HG02763 (cell line): ENCODE results near the gene PRKD1.

Experiments used
- ATAC-seq: cut with Tn5 transposase; IDR thresholded peaks from one replicate; pipeline ENCODE4 v1.9.1; 2021; ENCODE audit warnings: mild to moderate bottlenecking, moderate library complexity; ENCODE audit not compliant: unreplicated experiment

PRKD1 gene

DNA sequence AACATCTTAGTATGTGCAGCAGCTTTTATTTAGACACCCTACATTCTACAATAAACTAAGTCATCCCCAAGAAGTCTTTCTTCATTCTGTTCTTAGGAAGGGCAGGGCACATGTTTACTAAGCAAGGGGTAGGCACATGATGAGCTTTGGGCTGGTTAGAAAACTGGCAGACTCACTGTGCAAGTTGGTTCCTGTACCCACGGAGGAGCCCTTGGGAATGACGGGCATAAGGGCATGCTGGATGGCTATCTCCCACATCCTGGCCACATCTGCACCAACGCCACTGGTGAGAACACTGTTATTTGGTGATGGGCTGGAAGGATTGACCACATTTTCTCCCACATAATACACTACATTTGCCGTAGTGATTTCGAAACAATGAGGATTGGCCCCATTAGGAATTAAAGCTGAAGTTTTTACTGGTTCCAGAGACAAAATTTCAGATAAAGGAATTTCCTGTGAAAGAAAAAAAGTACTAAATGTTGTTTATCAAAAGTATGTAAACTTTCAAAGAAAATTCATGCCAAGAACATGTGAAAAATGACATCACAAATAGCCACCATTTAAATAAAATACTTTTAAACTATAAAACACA is 297.0 kb downstream of the PRKD1 start:
- no peak for ATAC-seq

DNA sequence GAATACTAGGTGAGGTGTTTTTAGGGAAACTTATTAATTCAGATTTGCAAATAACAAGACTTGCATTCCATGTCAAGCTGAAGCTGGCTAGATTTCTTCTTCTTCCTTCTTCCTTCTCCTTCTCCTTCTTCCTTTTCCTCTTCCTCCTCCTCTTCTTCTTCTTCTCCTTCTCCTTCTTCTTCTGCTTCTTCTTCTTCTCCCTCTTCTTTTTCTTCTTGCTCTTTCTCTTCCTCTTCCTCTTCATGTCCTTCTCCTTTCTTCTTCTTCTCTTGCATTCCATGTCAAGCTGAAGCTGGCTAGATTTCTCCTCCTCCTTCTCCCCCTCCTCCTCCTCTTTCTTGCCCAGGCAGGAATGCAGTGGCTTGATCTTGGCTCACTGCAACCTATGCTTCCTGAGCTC is 297.8 kb downstream of the PRKD1 start:
- no peak for ATAC-seq

DNA sequence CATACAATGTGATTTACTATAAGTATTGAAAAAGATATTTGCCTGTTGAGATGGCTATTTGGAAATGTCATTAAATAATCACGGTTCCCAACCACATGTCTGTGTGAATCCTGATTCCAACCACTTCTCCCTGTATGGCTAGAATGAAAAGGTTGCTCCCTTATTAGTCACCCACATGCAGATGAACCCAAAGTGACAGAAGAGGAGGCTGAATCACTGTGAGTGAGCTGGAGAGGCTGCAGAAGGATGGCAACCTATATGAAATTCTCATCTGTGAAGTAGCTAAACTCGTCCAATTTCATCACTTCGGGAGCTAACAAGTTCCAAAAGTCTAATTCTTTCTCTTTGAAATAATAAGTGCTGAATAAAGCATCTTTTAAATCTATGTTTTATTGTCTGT is 300.5 kb downstream of the PRKD1 start:
- no peak for ATAC-seq

DNA sequence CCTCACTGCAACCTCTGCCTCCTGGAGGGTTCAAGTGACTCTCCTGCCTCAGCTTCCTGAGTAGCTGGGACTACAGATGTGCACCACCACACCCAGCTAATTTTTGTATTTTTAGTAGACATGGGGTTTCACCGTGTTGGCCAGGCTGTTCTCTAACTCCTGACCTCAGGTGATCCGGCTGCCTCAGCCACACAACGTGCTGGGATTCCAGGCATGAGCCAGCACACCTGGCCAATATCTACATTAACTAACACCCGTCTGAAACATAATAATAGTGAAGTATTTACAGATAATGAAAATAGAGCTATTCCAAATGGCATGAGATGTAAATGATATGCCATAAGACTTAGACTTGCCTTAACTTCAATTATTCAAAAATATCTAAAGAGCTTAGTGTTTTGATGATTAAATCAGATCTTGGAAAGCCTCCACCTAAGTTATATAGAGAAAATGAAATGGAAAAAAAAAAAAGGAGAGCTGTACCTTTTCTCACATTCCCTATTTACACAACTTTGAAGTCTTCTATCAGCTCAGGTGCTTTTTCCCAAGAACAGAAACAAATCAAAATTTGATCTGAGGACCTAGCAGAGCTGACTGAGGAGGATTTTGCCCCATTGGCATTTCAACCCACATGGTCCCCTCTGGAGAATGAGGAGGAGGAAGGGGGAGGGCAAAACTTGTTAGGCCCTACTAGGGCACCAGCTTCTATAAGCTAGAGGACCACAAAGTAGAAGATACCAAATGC is 309.2 kb downstream of the PRKD1 start:
- ATAC-seq: no peak

DNA sequence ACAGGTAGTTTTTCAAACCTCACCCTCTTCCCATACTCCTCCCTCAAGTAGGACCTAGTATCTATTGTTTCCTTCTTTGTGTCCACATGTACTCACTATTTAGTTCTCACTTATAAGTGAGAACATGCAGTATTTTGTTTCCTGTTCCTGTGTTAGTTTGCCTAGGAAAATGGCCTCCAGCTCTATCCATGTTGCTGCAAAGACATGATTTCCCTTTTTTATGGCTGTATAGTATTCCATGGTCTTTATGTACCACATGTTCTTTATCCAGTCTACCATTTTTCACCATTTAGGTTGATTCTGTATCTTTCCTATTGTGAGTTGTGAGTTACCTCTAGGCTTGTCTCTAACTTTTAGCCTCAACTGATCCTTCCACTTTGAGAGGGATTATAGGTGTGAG is 310.7 kb downstream of the PRKD1 start:
- ATAC-seq: no peak

DNA sequence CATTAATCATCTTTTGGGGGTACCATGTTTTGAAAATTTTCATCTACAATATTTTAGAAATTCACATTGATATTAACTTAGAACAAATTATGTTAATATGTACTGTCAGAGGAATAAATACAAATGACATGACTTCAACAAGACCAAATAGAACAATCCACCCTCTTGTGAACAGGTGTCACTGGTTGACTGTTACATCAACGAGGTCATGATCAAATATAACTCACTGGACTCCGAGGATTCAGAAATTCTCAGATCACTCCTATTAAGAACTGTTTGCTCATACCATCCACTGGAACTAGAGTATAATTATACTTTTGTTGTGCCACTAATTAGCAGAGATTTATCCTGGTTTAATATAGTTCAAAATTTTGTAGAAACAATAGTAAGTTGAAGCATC is 318.8 kb downstream of the PRKD1 start:
- no peak for ATAC-seq

DNA sequence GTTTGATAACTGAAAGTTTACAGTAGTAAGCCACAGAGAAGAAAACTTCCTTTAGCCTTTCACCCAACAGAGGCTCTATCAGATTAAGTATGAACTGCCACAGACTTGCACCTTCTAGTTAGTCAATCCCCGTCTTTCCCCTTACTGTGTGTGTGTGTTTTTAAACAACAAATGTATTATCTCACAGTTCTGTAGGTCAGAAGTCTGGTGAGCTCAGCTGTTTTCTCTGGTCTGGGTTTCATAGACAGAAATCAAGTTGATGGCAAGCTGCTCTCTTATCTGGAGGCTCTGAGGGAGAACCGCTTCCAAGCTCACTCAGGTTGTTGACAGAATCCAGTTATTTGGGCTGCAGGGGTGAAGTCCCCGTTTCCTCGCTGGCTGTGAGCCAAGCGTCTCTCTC is 320.5 kb downstream of the PRKD1 start:
- no peak for ATAC-seq

DNA sequence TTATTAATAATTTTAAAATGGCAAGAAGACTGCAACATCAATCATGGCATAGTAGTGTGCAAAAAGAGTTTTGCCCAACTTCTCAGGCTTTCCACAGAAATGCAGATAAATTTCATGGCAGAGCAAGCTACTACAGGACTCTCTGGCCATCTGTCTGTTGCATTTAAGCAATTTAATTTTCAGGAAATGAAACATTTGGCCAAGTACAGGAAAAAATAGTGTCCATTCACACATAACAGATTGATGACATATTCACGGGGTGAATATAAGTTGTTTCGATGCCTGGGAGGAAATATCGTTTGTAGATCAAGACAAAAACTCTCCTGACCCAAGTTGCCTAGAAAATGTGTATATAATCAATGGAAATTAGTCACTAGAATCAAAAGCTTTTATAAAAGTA is 324.0 kb downstream of the PRKD1 start:
- ATAC-seq: no peak

DNA sequence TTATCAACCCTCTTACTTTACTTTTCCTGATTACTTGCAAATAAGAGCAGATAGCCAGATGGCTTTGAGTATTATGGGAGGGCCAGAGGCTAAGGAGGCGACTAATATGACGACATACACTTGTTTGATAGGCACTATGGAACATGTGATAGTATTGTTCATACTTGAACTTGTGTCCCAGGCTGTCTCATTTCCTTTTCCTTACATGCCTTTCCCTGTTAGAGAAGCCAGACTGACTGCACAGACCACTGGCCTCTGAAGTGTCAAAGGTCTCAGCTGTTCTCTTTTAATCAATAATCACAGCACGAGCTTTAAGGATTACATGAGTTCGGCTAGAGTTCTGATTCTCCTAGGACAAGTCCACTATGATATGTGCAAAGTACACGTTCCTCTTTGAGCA is 326.0 kb downstream of the PRKD1 start:
- ATAC-seq: no peak

DNA sequence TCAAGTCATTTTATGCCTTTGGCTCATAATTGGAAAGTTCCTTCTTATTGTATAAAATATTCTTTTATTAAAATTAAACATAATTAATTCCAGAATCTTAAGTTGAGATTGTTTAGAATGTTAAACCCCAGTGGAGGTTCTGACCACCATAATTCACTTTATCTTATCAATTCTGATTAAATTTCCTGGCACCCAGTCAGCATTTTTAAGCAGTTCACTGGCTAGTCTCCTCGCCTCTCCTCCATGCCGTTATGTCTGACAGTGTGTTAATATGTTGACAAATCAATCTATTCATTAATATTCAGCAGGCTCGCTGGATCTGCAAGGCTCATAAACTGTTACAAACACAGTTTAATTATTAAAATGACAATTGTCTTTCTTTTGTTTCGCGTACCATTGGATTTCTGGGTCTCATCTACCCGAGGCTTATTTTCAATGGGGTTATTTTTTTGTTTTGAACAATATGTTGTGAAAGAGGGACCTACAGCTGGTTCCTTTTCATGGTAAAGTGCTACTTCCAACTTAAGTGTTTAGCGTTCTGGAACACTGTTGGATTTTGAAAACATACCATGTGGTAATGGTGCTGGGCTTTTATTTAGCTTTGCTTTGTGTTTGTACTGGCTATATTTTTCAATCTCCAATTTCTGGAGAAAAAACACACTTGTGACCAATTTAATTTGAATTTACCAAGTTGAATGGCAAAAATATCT is 339.7 kb downstream of the PRKD1 start:
- ATAC-seq: no peak

DNA sequence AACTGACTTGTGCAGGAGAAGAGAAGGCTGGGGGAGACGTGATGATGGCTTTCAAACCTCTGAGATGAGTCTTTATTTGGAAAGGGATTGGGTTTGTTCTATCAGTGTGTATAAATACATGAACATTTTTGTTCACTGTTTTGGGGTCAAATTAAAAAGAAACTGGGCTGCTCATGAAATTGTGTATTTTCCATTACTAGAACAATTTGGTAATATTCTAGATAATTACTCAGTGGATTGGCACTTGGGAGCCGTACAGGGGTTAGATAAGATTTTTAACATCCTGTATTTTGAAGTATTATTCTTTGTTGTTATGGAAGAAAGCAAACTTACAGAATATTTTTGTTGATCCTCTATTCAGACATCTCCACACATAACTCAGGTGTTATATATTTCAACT is 340.6 kb downstream of the PRKD1 start:
- ATAC-seq: no peak

DNA sequence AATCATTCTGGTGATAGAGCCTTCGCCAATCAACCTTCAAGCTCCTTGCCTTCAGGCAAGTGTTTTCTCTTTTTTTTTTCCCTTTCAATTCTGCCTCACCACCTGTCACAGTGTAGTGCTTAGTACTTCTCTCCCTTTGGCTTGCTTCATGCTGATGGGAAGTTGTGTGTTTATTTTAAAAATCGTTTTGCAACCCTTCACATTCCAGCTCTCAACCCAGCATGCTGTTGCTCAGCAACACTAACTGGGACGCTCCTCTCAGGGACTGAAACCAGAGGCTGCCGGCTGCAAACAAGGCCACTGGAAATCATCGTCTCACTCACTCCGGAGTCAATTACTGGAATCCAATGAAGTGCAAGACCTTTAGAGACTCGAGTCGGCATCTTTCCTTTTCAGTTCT is 342.7 kb downstream of the PRKD1 start:
- ATAC-seq: no peak

DNA sequence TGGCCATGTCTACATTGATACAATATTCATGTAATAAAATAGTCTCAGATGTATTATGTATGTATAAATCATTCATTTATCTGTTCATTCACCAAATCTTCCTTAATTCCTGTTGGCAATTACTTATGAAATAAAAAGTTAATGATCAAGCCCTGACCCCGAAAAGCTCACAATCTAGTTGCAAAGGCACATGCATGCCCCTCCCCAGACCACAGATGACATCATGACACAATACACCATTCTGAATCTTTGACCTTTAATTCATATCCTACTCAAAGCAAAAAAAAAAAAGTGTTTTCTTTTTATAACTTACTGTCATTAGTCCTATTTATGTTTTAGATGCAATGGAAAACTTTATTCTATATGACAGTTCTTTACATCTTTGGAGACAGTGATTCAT is 346.9 kb downstream of the PRKD1 start:
- no peak for ATAC-seq

DNA sequence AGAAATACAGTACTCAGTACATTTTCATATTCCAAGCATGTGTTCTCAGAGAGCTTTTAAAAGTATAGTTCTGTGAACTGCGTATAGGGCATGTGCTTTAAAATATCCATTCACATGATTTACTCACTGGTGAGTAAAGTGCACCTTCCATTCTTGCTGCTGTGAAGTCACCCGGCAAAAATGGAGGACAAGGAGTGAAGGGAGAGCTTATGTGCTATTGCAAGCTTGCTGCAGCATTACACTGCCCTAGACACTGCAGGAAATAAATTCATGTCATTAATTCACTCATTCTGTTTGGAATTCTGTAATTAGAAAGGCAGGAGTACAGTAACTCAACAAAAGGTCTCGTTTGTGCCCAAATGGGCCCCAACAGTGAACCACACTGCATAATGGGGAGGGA is 347.8 kb downstream of the PRKD1 start:
- ATAC-seq: no peak

DNA sequence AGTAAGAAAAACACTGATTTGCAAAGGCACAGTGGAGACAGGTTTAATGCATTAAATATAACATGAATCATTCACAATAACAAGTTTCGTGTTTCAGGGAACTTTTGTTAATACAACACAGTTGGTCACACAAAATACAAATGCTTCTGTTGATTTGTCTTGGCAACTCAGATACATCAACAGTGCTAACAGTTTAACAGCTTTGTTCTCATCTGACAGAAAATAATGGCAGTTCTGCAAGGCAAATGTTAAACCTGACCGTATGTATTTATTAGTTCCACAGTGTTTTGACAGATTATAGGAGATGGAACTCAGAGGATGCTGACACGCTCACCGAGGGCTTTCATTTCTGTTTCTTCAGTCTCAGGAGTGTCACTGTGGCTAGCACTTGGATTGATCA is 350.7 kb downstream of the PRKD1 start:
- ATAC-seq: no peak

DNA sequence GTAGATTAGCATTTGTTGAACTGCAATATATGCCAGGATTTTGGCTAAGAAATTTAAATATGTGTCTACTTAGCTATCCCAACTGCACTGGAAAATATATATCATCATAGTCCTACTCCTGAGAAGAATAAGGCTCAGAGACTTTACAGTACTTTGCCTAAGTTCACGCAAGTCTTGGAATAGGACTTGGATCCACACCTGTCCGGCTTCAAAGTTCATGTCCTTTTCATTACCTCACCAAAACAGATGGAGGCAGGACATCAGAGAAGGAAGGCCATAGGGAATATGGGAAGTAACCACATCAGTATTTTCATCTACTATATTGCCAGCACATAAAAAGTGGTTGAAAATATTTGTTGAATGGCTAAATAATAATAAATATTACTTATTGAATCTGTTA is 358.5 kb downstream of the PRKD1 start:
- no peak for ATAC-seq

DNA sequence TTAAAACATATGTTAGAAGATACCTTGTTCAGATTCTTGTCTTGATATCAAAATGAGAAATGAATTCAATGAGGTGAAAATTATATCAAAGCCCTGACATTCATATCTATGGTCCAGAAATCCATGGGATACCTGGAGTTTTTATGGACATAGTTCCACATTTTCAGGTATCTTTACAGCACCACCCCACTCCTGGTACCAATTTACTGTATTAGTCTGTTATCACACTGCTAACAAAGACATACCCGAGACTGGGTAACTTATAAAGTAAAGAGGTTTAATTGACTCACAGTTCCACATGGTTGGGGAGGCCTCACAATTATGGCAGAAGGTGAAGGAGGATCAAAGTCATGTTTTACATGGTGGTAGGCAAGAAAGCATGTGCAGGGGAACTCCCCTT is 361.5 kb downstream of the PRKD1 start:
- ATAC-seq: no peak

DNA sequence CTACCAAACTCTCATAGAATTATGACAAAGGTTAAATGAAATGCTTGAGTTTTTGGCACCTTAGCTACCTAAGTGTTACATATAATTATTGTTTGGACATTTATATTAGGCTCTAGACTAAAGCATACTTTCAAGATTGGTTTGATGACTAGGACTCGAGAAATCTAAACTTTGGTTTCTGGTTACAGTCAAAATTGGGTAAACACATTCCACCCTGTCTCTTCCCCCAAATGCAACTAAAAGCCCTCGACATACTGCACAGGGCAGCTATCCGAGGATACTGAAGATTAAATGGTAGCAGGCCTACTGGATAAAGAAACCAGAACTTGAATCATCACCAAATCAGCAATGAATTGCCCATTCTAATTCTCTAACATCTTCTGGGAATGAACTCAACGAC is 369.1 kb downstream of the PRKD1 start:
- ATAC-seq: no peak

DNA sequence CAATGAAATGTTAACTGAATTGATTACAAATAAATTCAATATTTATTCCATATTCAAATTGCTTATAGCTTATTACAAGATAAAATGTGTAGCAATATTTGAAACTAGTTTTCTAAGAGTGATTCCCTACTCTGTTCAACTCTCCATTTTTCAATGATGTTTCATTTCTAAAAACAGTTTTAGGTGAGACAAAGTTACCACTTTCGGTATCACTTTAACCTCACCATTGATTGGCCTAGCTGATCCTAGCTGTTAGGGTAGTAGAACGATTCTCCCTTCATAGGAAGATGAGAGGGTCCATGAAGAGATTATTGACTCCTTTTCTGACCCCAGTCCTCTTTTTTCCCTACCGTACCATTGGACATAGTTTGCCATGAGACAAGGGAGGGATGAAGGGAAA is 373.3 kb downstream of the PRKD1 start:
- no peak for ATAC-seq

DNA sequence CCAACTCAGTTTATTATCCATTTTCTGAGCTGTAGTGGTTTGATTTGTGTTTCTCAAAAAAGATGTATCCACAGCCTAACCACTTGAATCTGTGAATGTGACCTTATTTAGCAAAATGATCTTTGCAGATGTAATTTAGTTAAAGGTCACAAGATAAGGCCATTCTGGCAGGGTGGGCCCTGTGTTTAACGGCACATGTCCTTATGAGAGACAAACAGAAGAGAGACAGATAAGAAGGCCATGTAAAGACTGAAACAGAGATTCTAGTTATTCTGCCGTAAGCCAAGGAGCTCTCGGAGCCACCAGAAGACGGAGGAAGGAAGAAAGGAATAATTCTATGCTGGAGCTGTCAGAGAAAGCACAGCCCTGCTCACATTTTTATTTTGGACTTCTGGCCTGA is 374.2 kb downstream of the PRKD1 start:
- ATAC-seq: no peak

DNA sequence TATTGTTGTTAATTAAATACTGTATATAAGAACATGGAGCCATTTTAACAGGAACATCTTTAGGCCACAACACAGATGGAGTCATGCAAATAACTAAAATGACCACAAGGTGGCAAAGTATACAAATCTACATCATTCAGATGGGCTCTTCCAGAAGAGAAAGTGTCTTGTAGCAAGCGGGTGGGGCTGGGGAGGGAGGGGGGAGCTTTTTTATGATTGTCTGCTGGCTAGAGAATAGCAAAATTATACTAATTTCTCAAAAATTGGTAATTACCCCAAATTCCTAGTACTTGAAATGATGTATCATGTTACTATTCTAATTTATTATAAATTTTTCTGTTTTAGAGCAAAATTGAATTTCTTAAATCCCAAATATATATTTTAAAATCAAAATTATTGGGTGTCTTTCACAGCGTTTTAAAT is 378.7 kb downstream of the PRKD1 start:
- ATAC-seq: peak; percentile 79

DNA sequence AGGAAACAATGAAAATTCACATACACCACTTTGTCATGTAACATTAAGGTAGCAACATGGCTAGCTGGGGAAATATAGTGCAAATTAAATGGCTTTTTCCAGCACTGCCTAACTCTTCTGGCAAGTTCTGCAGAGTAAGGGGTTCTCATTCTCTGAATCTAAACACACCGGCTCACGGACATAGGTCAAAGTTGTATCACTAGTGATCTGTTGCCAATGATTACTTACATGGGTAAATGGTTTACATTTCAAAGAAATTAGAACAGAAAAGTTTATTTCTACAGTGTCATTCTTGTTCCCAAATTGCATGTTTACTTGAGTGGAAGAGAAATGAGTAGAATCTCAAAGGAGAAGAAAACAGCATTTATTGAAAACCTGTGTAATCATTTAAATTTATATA is 381.9 kb downstream of the PRKD1 start:
- no peak for ATAC-seq
